ENCODE measurements around the gene AATK.

DNA sequence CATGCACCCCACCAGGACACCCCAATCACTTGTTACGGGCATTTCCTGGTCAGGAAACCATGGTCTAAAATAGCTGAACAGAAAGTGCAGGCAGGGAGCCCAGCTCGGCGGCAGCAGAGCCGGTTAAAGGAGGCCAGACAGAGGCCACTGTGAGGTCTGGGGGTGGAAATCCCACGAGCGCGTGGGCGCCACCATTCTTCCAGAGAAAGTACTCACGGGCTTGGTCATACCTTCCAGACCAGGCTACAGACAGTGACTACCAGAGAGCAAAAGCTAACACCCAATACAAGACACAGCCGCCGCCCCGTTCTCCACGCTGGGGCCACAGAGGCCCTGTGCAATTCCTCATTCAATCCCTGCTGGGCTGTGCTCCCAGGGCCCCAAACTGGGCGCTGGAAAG is 44.8 kb upstream of the AATK start:
- no peak for TF ChIP-seq EZH2 (IDR thresholded peaks at IDR 0.05; ENCODE audit: borderline replicate concordance)
- TF ChIP-seq, protein P1, sequence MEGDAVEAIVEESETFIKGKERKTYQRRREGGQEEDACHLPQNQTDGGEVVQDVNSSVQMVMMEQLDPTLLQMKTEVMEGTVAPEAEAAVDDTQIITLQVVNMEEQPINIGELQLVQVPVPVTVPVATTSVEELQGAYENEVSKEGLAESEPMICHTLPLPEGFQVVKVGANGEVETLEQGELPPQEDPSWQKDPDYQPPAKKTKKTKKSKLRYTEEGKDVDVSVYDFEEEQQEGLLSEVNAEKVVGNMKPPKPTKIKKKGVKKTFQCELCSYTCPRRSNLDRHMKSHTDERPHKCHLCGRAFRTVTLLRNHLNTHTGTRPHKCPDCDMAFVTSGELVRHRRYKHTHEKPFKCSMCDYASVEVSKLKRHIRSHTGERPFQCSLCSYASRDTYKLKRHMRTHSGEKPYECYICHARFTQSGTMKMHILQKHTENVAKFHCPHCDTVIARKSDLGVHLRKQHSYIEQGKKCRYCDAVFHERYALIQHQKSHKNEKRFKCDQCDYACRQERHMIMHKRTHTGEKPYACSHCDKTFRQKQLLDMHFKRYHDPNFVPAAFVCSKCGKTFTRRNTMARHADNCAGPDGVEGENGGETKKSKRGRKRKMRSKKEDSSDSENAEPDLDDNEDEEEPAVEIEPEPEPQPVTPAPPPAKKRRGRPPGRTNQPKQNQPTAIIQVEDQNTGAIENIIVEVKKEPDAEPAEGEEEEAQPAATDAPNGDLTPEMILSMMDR (IDR thresholded peaks at IDR 0.05; ENCODE audit: poor library complexity) = no peak
- TF ChIP-seq EZH2phosphoT487 (IDR thresholded peaks at IDR 0.05; ENCODE audit: low read depth, severe bottlenecking, unreplicated experiment) = no peak

All from hepatocyte (in vitro differentiated cells).